GM19468 (cell line): ENCODE data around the gene NDUFB8.
"Not testable (repeated sequence)": the region's sequence is repeated elsewhere in the genome, so short reads cannot be mapped to it uniquely, and the experiment has no call there.

ENCODE experiments used
- ATAC-seq: cut with Tn5 transposase; IDR thresholded peaks from one replicate; pipeline ENCODE4 v1.9.1; 2021; ENCODE audit warnings: mild to moderate bottlenecking, moderate library complexity, moderate number of reproducible peaks; ENCODE audit not compliant: unreplicated experiment; ENCODE audit errors: extremely low read depth

The NDUFB8 gene

GRCh38 chr10:100529475-100530298 lies at the start of gene NDUFB8:
Gene NDUFB8, minus strand, starts transcription at chr10:100529871. Its CDS starts 20 bp downstream, at chr10:100529851.
- ATAC-seq = peak; percentile 47

DNA sequence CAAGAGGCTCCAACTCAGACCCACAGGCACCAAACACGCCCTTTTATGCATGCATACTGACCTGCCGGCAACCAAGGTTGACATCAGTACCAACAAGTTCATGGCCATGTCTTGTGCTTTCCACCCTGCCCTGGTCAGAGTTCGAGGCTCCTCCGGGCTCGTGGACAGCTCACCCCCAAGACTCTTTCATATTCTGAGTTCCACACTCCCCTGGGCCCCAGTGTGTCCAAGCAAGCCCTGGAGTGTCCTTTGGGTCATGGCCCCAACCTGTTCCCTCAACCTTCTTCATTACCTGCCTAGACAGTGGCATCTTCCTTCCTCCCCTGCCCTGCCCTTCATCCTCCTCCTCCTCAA lies 46.6 kb upstream of the NDUFB8 start:
- no peak for ATAC-seq

DNA sequence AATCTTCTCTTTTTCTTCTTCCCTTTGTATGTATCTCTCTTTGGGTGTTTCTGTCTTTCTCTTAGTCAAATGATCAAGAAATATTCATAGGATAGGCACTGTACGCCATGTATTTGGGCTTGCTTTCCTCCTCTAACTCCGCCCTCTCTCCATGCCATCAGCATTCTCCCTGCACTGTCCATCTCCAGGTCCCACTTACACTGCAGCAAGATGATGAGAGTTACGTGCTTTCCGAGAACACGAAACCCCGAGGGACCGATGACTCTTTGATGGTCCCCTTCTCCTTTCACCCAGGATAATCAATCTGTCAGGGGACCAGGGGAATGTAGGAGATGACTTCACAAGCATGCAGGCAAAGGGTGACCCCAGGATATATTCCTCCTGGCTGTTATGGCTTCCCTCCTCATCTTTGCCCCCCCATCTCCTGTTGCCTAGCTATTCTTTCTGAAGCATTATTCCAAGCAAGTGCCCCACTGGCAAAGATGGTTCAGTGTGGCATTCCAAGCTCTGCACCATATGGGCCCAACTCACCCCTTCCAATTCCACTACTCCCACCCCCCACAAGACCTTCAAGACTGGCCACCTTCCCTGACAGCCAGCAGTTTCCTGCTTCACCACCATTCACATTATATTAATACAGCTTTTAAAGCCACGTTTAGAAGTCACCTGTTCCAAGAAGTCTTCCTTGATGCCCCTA lies 46.1 kb upstream of the NDUFB8 start:
- no peak for ATAC-seq

- ATAC-seq = not testable (repeated sequence)
Observed at GRCh38 chr10:100575146-100575545, 45.5 kb upstream of the NDUFB8 start.

- no peak for ATAC-seq
Observed at GRCh38 chr10:100571084-100571856, 41.6 kb upstream of the NDUFB8 start.

- ATAC-seq = no peak
Observed at GRCh38 chr10:100570506-100570905, 40.8 kb upstream of the NDUFB8 start.

- no peak for ATAC-seq
Observed at GRCh38 chr10:100569687-100570481, 40.2 kb upstream of the NDUFB8 start.

- ATAC-seq = no peak
Observed at GRCh38 chr10:100568912-100569311, 39.2 kb upstream of the NDUFB8 start.

DNA sequence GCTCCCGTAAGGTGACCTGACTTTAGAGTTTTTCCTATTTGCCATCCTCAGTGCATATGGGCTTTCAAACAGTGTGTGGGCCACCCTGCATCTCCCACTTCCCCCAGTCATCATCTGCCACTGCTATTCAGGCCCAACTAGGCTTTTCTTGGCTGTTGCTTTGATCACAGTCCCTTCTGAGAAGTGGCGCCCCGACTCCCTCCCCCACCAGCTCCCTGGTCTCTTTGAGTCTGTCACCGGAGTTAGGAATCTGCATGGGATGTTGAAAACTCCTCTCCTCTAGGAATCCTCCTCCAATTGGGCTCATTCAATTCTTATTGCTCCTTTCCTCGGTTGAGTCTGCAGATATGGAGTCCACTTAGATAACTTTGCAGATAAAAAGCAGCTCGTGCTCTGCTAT lies 38.2 kb upstream of the NDUFB8 start:
- no peak for ATAC-seq

GRCh38 chr10:100567249-100567648 lies 37.6 kb upstream of the NDUFB8 start:
- no peak for ATAC-seq

- ATAC-seq = no peak
Observed at GRCh38 chr10:100566561-100566960, 36.9 kb upstream of the NDUFB8 start.

DNA sequence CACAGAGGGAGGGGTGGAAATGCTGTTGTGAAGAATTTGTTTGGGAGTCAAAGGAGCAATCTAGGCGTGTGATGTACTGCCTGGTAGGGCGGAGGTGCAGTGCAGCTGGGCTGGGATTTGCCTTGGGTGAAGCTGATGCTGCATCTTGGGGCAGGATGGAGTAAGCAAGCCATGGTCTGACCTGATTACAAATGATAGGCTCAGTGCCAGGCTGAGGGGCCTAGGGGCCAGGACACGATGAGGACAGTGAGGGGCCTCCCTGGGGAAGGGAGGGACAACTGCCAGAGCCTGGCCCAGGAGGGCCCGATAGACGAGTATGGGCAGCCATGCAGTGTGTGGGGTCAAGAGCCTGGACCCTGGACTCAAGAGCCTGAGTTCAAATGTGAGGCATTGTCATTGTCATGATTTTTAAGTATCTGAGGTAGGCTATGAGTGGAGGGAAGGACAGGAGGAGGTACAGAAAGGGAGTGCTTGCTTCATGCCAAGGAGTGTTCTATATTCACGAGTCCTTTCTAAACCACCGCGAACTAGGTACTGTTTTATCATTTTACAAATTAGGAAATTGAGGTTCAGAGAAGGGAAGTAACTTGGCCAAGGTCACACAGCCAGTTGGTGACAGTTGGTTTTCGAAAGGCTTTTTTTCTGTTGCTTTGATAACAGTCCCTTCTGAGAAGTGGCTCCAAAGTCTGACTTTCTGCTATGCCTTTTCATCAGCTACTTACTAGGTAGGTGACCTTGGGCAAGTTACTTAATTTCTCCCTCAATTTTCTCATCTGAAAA lies 35.7 kb upstream of the NDUFB8 start:
- ATAC-seq = no peak

GRCh38 chr10:100562008-100562672 lies 32.5 kb upstream of the NDUFB8 start:
- peak; percentile 46 for ATAC-seq

DNA sequence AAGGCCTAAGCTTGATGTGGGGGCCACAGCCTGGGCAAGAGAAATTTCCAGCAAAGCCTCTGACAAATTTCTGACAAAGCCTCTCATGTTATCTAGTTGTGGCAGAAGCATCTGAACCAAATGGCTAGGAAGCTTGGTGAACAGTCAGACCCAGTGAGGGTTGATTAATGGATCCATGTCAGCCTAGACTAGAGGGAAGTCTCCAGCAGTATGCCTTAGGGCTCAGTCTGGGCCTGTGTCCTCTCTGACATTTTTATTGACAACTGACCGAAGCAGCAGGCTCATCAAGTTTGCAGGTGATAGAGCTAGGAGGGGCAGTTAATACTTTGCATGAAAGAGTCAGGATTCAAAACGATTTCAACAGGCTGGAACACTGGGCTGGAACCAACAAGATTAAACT lies 31.3 kb upstream of the NDUFB8 start:
- ATAC-seq = no peak

GRCh38 chr10:100560248-100560647 lies 30.6 kb upstream of the NDUFB8 start:
- no peak for ATAC-seq

DNA sequence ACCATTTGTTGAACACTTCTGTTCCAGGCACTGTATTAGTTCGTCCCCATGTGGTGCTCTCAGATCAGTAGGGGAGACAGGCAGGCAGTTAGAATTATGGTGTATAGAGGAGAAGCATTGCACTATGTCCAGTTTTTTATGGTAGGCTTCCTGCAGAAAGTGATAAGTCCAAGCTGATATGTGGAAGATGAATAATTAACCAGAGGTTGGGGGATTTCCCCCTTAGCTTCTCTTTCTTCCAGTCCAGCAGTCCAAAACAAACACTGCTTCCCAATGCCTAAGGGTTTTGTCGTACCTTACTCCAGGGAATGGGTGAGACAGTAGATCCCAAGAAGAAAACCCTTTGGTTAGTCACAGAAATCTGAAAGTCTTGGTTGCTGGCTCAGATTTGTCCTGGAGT lies 25.2 kb upstream of the NDUFB8 start:
- ATAC-seq = no peak

DNA sequence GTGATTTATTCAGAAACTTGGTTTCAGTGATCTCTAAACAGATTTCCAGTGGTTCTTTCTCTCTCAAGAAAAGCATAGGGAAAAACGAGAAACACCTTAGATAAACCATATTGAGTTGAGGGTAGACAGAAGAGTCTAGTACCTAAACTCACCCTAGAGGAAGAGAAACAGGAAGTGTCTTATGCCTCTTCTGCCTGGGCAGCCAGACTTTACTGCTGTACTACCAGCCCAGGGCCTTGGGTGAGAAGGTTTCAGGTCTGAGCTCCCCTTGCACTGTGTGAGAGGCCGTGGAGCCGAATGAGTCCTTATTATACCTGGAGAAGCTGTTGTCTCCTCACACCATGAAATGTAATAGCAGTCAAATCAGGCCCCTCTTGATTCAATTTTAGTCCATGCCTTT lies 24.3 kb upstream of the NDUFB8 start:
- ATAC-seq = no peak

DNA sequence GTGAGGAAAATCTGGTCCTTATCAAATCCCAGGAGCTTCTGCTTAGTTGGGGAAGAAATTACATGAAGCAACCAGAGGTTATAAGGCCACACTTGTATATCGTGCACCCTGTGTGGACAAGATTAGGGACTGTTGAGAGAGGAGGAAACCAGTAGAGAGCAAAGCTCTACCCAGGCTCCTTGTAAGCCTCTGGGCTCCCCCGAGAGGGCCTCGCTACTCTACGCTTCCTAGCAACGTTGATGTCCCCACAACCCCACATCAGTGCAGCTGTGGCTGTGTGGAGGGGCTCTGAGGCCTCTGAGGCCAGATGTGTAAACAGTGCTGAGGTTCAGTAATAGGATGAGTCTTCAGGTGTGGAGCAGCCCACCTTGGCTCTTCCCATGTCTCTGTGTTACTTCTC lies 22.1 kb upstream of the NDUFB8 start:
- ATAC-seq = no peak

DNA sequence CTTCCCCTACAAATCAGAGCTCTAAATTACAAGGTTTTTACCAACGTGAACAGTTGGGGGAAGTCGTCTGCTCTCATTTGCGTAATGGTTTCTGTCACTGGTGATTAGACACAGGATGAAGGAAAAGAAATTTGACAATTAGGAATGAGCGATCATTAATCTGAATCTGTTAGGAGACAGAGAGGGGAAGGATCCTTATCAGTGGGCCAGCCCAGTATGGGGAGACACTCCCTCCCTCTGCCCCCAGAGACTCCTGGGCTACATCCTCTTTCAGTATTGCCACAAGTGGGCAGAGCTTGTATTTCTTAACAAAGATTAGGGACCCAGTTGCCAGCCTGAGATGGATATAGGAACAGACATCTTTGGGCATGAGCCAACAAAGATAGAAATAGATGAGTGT lies 21.5 kb upstream of the NDUFB8 start:
- ATAC-seq = no peak
